NCI-H2227 (cell line): ENCODE results near the gene OBI1.
A peak's percentile ranks its signal among the peaks of the same experiment; 100 is the strongest.

Source experiments
- DNase-seq: peaks from one replicate; lab custom pipeline; 2025; ENCODE audit not compliant: unreplicated experiment; lab: John Stamatoyannopoulos, UW

OBI1 gene

GRCh38 chr13:78604782-78605611 lies 54.0 kb downstream of the OBI1 start:
- no peak for DNase-seq

GRCh38 chr13:78603240-78603957 lies 55.6 kb downstream of the OBI1 start, which contains the start of gene POU4F1:
POU4F1 (minus strand) TSS chr13:78603552; CDS start chr13:78603326, 226 bp downstream.
- DNase-seq: peak; percentile 92

GRCh38 chr13:78602561-78603239 lies 56.3 kb downstream of the OBI1 start:
- no peak for DNase-seq

- DNase-seq: no peak
Observed at GRCh38 chr13:78601874-78602560, 56.9 kb downstream of the OBI1 start.

GRCh38 chr13:78601124-78601873 lies 57.7 kb downstream of the OBI1 start:
- peak; percentile 54 for DNase-seq

- DNase-seq: no peak
Observed at GRCh38 chr13:78600280-78600883, 58.6 kb downstream of the OBI1 start.

GRCh38 chr13:78599645-78600279 lies 59.2 kb downstream of the OBI1 start:
- no peak for DNase-seq

GRCh38 chr13:78598966-78599644 lies 59.9 kb downstream of the OBI1 start:
- no peak for DNase-seq

- DNase-seq: no peak
Observed at GRCh38 chr13:78598116-78598781, 60.7 kb downstream of the OBI1 start.

GRCh38 chr13:78597602-78597932 lies 61.4 kb downstream of the OBI1 start:
- DNase-seq: no peak

- no peak for DNase-seq
Observed at GRCh38 chr13:78596736-78597601, 62.0 kb downstream of the OBI1 start.

- no peak for DNase-seq
Observed at GRCh38 chr13:78596399-78596735, 62.6 kb downstream of the OBI1 start.

- peak; percentile 21 for DNase-seq
Observed at GRCh38 chr13:78595495-78596398, 63.2 kb downstream of the OBI1 start.

GRCh38 chr13:78594456-78594975 lies 64.4 kb downstream of the OBI1 start:
- DNase-seq: no peak

- no peak for DNase-seq
Observed at GRCh38 chr13:78593652-78594455, 65.1 kb downstream of the OBI1 start.

GRCh38 chr13:78593129-78593528 lies 65.8 kb downstream of the OBI1 start:
- no peak for DNase-seq
